Keratinocyte (primary cell): ENCODE data around the gene TRIM25. TPM values are rescaled to one million over a fixed set of nuclear protein-coding genes. Genes with fewer than 3 reads are reported as not detected.

Experiments used
- DNase-seq: peaks from one replicate; pipeline ENCODE4 v3.0.0-alpha.2; 2011; ENCODE audit warnings: low read depth, missing footprints, low spot score
- FAIRE-seq: peaks from 2 replicates; lab custom pipeline; 2011; peaks lifted over from hg19 to GRCh38; lab: Jason Lieb, UNC
- H2AFZ ChIP-seq: 2 replicates; pipeline ENCODE4 v1.6.0; 2012; ENCODE audit warnings: low read length, control low read depth, inconsistent platforms; ENCODE audit not compliant: control insufficient read depth
- H3K27ac ChIP-seq: 2 replicates; pipeline ENCODE4 v1.5.1; 2011; ENCODE audit warnings: low read length; ENCODE audit not compliant: control insufficient read depth, insufficient read depth
- H3K27me3 ChIP-seq: 3 replicates; pipeline ENCODE4 v1.6.0; 2011; ENCODE audit warnings: low read length; ENCODE audit not compliant: control insufficient read depth, insufficient read depth; ENCODE audit errors: extremely low read depth
- H3K36me3 ChIP-seq, 2 experiments: 2 replicates in 1 of 2; 3 replicates in 1 of 2; pipeline ENCODE4 v1.5.1; 2011; ENCODE audit warnings: low read length in 2 of 2, mild to moderate bottlenecking in 1 of 2; ENCODE audit not compliant: control insufficient read depth in 2 of 2, insufficient read depth in 2 of 2; ENCODE audit errors: extremely low read depth in 1 of 2
- H3K4me1 ChIP-seq: 3 replicates; pipeline ENCODE4 v1.5.1; 2011; ENCODE audit warnings: low read length; ENCODE audit not compliant: control insufficient read depth, insufficient read depth; ENCODE audit errors: extremely low read depth
- H3K4me2 ChIP-seq: 3 replicates; pipeline ENCODE4 v1.6.0; 2011; ENCODE audit warnings: low read depth, low read length; ENCODE audit not compliant: control insufficient read depth, insufficient read depth; ENCODE audit errors: extremely low read depth
- H3K4me3 ChIP-seq, 3 experiments: fragments of 200-600 bp in 1 of 3; sonication (generic) in 1 of 3; 2 replicates in 2 of 3; 3 replicates in 1 of 3; pipeline ENCODE4 v1.5.1; 2011 to 2016; ENCODE audit warnings: low read length in 3 of 3, mild to moderate bottlenecking in 3 of 3, control low read depth in 2 of 3, inconsistent platforms in 1 of 3, low read depth in 1 of 3, mixed read lengths in 1 of 3, mixed run types in 1 of 3, moderate library complexity in 1 of 3; ENCODE audit not compliant: control insufficient read depth in 2 of 3, insufficient read depth in 2 of 3; ENCODE audit errors: extremely low read depth in 1 of 3
- H3K79me2 ChIP-seq: 2 replicates; pipeline ENCODE4 v1.6.0; 2012; ENCODE audit warnings: low read length; ENCODE audit not compliant: control insufficient read depth, insufficient read depth
- H3K9ac ChIP-seq: 3 replicates; pipeline ENCODE4 v1.6.0; 2011; ENCODE audit warnings: low read length; ENCODE audit not compliant: control insufficient read depth, insufficient read depth; ENCODE audit errors: extremely low read depth
- H3K9me1 ChIP-seq: 3 replicates; pipeline ENCODE4 v1.6.0; 2011; ENCODE audit warnings: low read length; ENCODE audit not compliant: control insufficient read depth, insufficient read depth; ENCODE audit errors: extremely low read depth
- H3K9me3 ChIP-seq: 2 replicates; pipeline ENCODE4 v1.5.1; 2012; ENCODE audit warnings: low read depth, low read length; ENCODE audit not compliant: control insufficient read depth
- H4K20me1 ChIP-seq: 3 replicates; pipeline ENCODE4 v1.6.0; 2011; ENCODE audit warnings: low read length; ENCODE audit not compliant: control insufficient read depth, insufficient read depth; ENCODE audit errors: extremely low read depth
- EZH2 ChIP-seq: IDR thresholded peaks from one replicate; pipeline ENCODE4 v1.6.1; 2012; ENCODE audit warnings: inconsistent platforms, mild to moderate bottlenecking, low read length, moderate library complexity
- dilution Hi-C: fragments of 300-500 bp; cut with MboI; formaldehyde crosslinking; loops from one replicate; pipeline ENCODE4 v1.7.0; 2020; ENCODE audit warnings: low sequenced_read_pairs; ENCODE audit not compliant: extremely low pct_ligation_motif_present
- polyA plus RNA-seq, 5 experiments: library from polyadenylated mRNA; depleted of rRNA in 3 of 5; stranded (reverse) in 3 of 5; stranded (forward) in 1 of 5; unstranded in 1 of 5; fragments of >200 nt; gene quantifications; 1 replicate in 1 of 5; 2 replicates in 3 of 5; 3 replicates in 1 of 5; pipeline versions ENCODE4 v1.2.1 to v1.2.3, GENCODE V29; 2011 to 2012; ENCODE audit warnings: missing spikeins in 2 of 5, low read depth in 1 of 5, low replicate concordance in 1 of 5
- TF ChIP-seq, protein P1 (sequence below), 3 experiments: IDR thresholded peaks in 1 of 3; conservative IDR thresholded peaks in 1 of 3; optimal IDR thresholded peaks in 1 of 3; 2 replicates in 2 of 3; 3 replicates in 1 of 3; pipeline versions ENCODE3 to v1.5.1; 2011; ENCODE audit warnings: low read length in 3 of 3, mild to moderate bottlenecking in 3 of 3, moderate library complexity in 2 of 3, control low read depth in 1 of 3, inconsistent platforms in 1 of 3; ENCODE audit not compliant: insufficient read depth in 2 of 3; ENCODE audit errors: extremely low read depth in 1 of 3

The TRIM25 gene
- polyA plus RNA-seq, 1 donor (not counting 4 experiments of a cell fraction or from before 2014, with no cell fraction given), result 60.3 TPM

GRCh38 chr17:56934280-56934679 is 20.4 kb upstream of the TRIM25 start:
- H3K4me1 ChIP-seq, result peaks cover 33% of the 10 kb centered on the region
- no peaks in the 10 kb centered on the region for H3K9me3 ChIP-seq
- H3K79me2 ChIP-seq, result no peaks in the 10 kb centered on the region
- H3K36me3 ChIP-seq, result peaks cover 1 to 10% of the 10 kb centered on the region in 2 experiments
- H3K9ac ChIP-seq, result no peak overlapping the region
- H4K20me1 ChIP-seq, result no peaks in the 10 kb centered on the region
- H3K27me3 ChIP-seq, result no peaks in the 10 kb centered on the region
- H3K4me3 ChIP-seq, result no peak overlapping the region
- TF ChIP-seq EZH2, result no peak
- TF ChIP-seq, protein P1, sequence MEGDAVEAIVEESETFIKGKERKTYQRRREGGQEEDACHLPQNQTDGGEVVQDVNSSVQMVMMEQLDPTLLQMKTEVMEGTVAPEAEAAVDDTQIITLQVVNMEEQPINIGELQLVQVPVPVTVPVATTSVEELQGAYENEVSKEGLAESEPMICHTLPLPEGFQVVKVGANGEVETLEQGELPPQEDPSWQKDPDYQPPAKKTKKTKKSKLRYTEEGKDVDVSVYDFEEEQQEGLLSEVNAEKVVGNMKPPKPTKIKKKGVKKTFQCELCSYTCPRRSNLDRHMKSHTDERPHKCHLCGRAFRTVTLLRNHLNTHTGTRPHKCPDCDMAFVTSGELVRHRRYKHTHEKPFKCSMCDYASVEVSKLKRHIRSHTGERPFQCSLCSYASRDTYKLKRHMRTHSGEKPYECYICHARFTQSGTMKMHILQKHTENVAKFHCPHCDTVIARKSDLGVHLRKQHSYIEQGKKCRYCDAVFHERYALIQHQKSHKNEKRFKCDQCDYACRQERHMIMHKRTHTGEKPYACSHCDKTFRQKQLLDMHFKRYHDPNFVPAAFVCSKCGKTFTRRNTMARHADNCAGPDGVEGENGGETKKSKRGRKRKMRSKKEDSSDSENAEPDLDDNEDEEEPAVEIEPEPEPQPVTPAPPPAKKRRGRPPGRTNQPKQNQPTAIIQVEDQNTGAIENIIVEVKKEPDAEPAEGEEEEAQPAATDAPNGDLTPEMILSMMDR (optimal IDR thresholded peaks at IDR 0.05 in 1 of 3, IDR thresholded peaks at IDR 0.05 in 1 of 3, conservative IDR thresholded peaks at IDR 0.05 in 1 of 3; ENCODE audit: extremely low read depth in 1 of 3, insufficient read depth in 2 of 3, low read length in 3 of 3), result no peak
- dilution Hi-C loops, result no loop called here
- peak overlapping the region; percentile 47 for H3K27ac ChIP-seq
- DNase-seq, result peak; percentile 91
- no peak overlapping the region for H2AFZ ChIP-seq
- peak overlapping the region; percentile 29 for H3K4me2 ChIP-seq
- no peak for FAIRE-seq
- no peaks in the 10 kb centered on the region for H3K9me1 ChIP-seq

GRCh38 chr17:56933868-56934267 is 20.0 kb upstream of the TRIM25 start:
- peaks cover 1 to 10% of the 10 kb centered on the region in 2 experiments for H3K36me3 ChIP-seq
- dilution Hi-C loops, result no loop called here
- no peak overlapping the region for H3K4me3 ChIP-seq
- no peak for FAIRE-seq
- peak overlapping the region; percentile 47 for H3K27ac ChIP-seq
- H3K27me3 ChIP-seq, result no peaks in the 10 kb centered on the region
- H2AFZ ChIP-seq, result no peak overlapping the region
- no peaks in the 10 kb centered on the region for H3K9me1 ChIP-seq
- H3K4me1 ChIP-seq, result peaks cover 33% of the 10 kb centered on the region
- no peaks in the 10 kb centered on the region for H4K20me1 ChIP-seq
- no peaks in the 10 kb centered on the region for H3K9me3 ChIP-seq
- no peak for DNase-seq
- TF ChIP-seq EZH2, result no peak
- TF ChIP-seq, protein P1 (optimal IDR thresholded peaks at IDR 0.05 in 1 of 3, IDR thresholded peaks at IDR 0.05 in 1 of 3, conservative IDR thresholded peaks at IDR 0.05 in 1 of 3; ENCODE audit: extremely low read depth in 1 of 3, insufficient read depth in 2 of 3, low read length in 3 of 3), result no peak
- no peak overlapping the region for H3K9ac ChIP-seq
- no peaks in the 10 kb centered on the region for H3K79me2 ChIP-seq
- H3K4me2 ChIP-seq, result peak overlapping the region; percentile 29
